ENCODE measurements around the gene NDUFB4. TPM values are rescaled to one million over a fixed set of nuclear protein-coding genes. Genes with fewer than 3 reads are reported as not detected.

The NDUFB4 gene
- total and polyA plus RNA-seq, 9 of the 15 experiments (the other 6 are each of a cell fraction or from before 2014, with no cell fraction given): 124 to 670 (median 227) TPM

GRCh38 chr3:120622870-120623726, 27.0 kb downstream of the NDUFB4 start (continued):
- TF ChIP-seq ETV6 (IDR thresholded peaks at IDR 0.05; ENCODE audit: borderline replicate concordance in 1 of 2, low read depth in 2 of 2, low read length in 1 of 2) (0 out of 4 replicates have a peak, but pooled peaks of 1 of the 2 experiments have one; percentile 24), ETV6 (CRISPR knock-in tag; IDR thresholded peaks at IDR 0.05; ENCODE audit: borderline replicate concordance) (no peak), U2AF1 (optimal IDR thresholded peaks at IDR 0.05; ENCODE audit: low read depth, low read length) (no peak), JUND (IDR thresholded peaks at IDR 0.05; ENCODE audit: borderline replicate concordance, low read depth, low read length) (peak; percentile 86), JUND (tag; IDR thresholded peaks at IDR 0.05; ENCODE audit: borderline replicate concordance, low read depth, low read length) (peak; percentile 70), ZNF316 (IDR thresholded peaks at IDR 0.05) (peak; percentile 71), PURB (CRISPR knock-in tag; IDR thresholded peaks at IDR 0.05; ENCODE audit: low read depth) (no peak), ZNF589 (CRISPR knock-in tag; IDR thresholded peaks at IDR 0.05; ENCODE audit: low read depth) (peak; percentile 72; the same call in 1 of the 2 replicates), NONO (IDR thresholded peaks at IDR 0.05; ENCODE audit: low read depth in 2 of 2, low read length in 1 of 2) (no peak), NFYB (IDR thresholded peaks at IDR 0.05; ENCODE audit: extremely low read depth, insufficient read length) (no peak), BRD4 (IDR thresholded peaks at IDR 0.05) (no peak), TCFL5 (CRISPR knock-in tag; conservative IDR thresholded peaks at IDR 0.05) (no peak), TRIM24 (IDR thresholded peaks at IDR 0.05) (peak; percentile 77 to 87; a peak in 3 of 4 replicates), MTA3 (IDR thresholded peaks at IDR 0.05; ENCODE audit: borderline replicate concordance) (no peak), ZNF707 (CRISPR knock-in tag; conservative IDR thresholded peaks at IDR 0.05) (no peak), ETS2 (tag; IDR thresholded peaks at IDR 0.05; ENCODE audit: borderline replicate concordance, poor library complexity, severe bottlenecking) (no peak), RAD21 (CRISPR knock-in tag; conservative IDR thresholded peaks at IDR 0.05 in 1 of 2, IDR thresholded peaks at IDR 0.05 in 1 of 2) (peak; percentile 69 to 73), VEZF1 (CRISPR knock-in tag; IDR thresholded peaks at IDR 0.05) (peak; percentile 63), ZNF175 (CRISPR knock-in tag; IDR thresholded peaks at IDR 0.05; ENCODE audit: low read depth) (peak; percentile 84)
- TF ChIP-seq, protein P1, sequence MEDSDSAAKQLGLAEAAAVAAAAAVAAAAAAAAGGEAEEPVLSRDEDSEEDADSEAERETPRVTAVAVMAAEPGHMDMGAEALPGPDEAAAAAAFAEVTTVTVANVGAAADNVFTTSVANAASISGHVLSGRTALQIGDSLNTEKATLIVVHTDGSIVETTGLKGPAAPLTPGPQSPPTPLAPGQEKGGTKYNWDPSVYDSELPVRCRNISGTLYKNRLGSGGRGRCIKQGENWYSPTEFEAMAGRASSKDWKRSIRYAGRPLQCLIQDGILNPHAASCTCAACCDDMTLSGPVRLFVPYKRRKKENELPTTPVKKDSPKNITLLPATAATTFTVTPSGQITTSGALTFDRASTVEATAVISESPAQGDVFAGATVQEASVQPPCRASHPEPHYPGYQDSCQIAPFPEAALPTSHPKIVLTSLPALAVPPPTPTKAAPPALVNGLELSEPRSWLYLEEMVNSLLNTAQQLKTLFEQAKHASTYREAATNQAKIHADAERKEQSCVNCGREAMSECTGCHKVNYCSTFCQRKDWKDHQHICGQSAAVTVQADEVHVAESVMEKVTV (CRISPR knock-in tag; IDR thresholded peaks at IDR 0.05): 0 out of 2 replicates have a peak, but pooled peaks have one; percentile 32
- TF ChIP-seq, protein P2, sequence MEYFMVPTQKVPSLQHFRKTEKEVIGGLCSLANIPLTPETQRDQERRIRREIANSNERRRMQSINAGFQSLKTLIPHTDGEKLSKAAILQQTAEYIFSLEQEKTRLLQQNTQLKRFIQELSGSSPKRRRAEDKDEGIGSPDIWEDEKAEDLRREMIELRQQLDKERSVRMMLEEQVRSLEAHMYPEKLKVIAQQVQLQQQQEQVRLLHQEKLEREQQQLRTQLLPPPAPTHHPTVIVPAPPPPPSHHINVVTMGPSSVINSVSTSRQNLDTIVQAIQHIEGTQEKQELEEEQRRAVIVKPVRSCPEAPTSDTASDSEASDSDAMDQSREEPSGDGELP (CRISPR knock-in tag; IDR thresholded peaks at IDR 0.05; ENCODE audit: borderline replicate concordance): 0 out of 2 replicates have a peak, but pooled peaks have one; percentile 6

All from K562 (cell line).